Measurements from ENCODE around the gene PSME3. TPM values are rescaled to one million over a fixed set of nuclear protein-coding genes. Genes with fewer than 3 reads are reported as not detected.

The PSME3 gene
- total and polyA plus RNA-seq, 2 experiments from 2014 or later, result 104 to 170 TPM

GRCh38 chr17:42795465-42795864, 37.7 kb upstream of the PSME3 start:
- Histone ChIP-seq H3K9me3 (ENCODE audit: low read depth) (no peaks in the 10 kb centered on the region), H3K27ac (no peak overlapping the region), H3F3A (ENCODE audit: insufficient read depth) (0 out of 2 replicates have a peak, but pooled peaks cover 7% of the 10 kb centered on the region), H3K79me2 (ENCODE audit: insufficient read depth) (peaks cover 20% of the 10 kb centered on the region), H3K4me2 (ENCODE audit: unreplicated experiment) (no peak overlapping the region), H3K9me2 (ENCODE audit: insufficient read depth) (no peaks in the 10 kb centered on the region), H3K4me1 (ENCODE audit: insufficient read depth) (peaks cover 13% of the 10 kb centered on the region; the same call in 1 of the 2 replicates), H3K27me3 (replicated peaks; ENCODE audit: insufficient read depth) (no peaks in the 10 kb centered on the region), H3K9ac (no peak overlapping the region), H3K4me3 (no peak overlapping the region), H3K36me3 (ENCODE audit: low read depth) (no peaks in the 10 kb centered on the region), H2AFZ (no peak overlapping the region), H4K20me1 (ENCODE audit: insufficient read depth) (no peaks in the 10 kb centered on the region)
- in situ Hi-C loops (cut with MboI), result no loop called here
- 87 to 90% methylated on average over 10 of the region's 10 CpGs for WGBS, 2 experiments (ENCODE audit: low coverage in 1 of 2, low lambda C conversion rate in 2 of 2, missing lambda C conversion rate in 2 of 2)
- DNase-seq, result no peak
- TF ChIP-seq EZH2phosphoT487 (IDR thresholded peaks at IDR 0.05; ENCODE audit: insufficient read depth, low read depth) (no peak), EZH2 (IDR thresholded peaks at IDR 0.05; ENCODE audit: insufficient read depth, poor library complexity, severe bottlenecking) (no peak)

- no peak overlapping the region for H2AFZ ChIP-seq
- peaks cover 20% of the 10 kb centered on the region for H3K79me2 ChIP-seq (ENCODE audit: insufficient read depth)
- no peak overlapping the region for H3K4me3 ChIP-seq
- no peaks in the 10 kb centered on the region for H3K9me2 ChIP-seq (ENCODE audit: insufficient read depth)
- H3F3A ChIP-seq (ENCODE audit: insufficient read depth), result 0 out of 2 replicates have a peak, but pooled peaks cover 7% of the 10 kb centered on the region
- TF ChIP-seq EZH2phosphoT487 (IDR thresholded peaks at IDR 0.05; ENCODE audit: insufficient read depth, low read depth) (no peak), EZH2 (IDR thresholded peaks at IDR 0.05; ENCODE audit: insufficient read depth, poor library complexity, severe bottlenecking) (no peak)
- peaks cover 13% of the 10 kb centered on the region; the same call in 1 of the 2 replicates for H3K4me1 ChIP-seq (ENCODE audit: insufficient read depth)
- in situ Hi-C loops (cut with MboI), result no loop called here
- no peak overlapping the region for H3K4me2 ChIP-seq (ENCODE audit: unreplicated experiment)
- no peaks in the 10 kb centered on the region for H3K36me3 ChIP-seq (ENCODE audit: low read depth)
- H3K9me3 ChIP-seq (ENCODE audit: low read depth), result no peaks in the 10 kb centered on the region
- H3K27ac ChIP-seq, result no peak overlapping the region
- 93% methylated on average over 15 to 18 of the region's 18 CpGs for WGBS, 2 experiments (ENCODE audit: low coverage in 1 of 2, low lambda C conversion rate in 2 of 2, missing lambda C conversion rate in 2 of 2)
- DNase-seq, result no peak
- H3K27me3 ChIP-seq (replicated peaks; ENCODE audit: insufficient read depth), result no peaks in the 10 kb centered on the region
- H3K9ac ChIP-seq, result no peak overlapping the region
- H4K20me1 ChIP-seq (ENCODE audit: insufficient read depth), result no peaks in the 10 kb centered on the region
These were observed 37.0 kb upstream of the PSME3 start for GRCh38 chr17:42796066-42796758.

GRCh38 chr17:42797067-42798007, 35.9 kb upstream of the PSME3 start:
- WGBS, 2 experiments (ENCODE audit: low coverage in 1 of 2, low lambda C conversion rate in 2 of 2, missing lambda C conversion rate in 2 of 2), result 80 to 81% methylated on average over 10 of the region's 10 CpGs
- TF ChIP-seq EZH2phosphoT487 (IDR thresholded peaks at IDR 0.05; ENCODE audit: insufficient read depth, low read depth) (no peak), EZH2 (IDR thresholded peaks at IDR 0.05; ENCODE audit: insufficient read depth, poor library complexity, severe bottlenecking) (no peak)
- H3K27ac ChIP-seq, result peak overlapping the region; percentile 49; the same call in 1 of the 2 replicates

GRCh38 chr17:42798011-42798382, 35.2 kb upstream of the PSME3 start:
- in situ Hi-C loops (cut with MboI), result no loop called here
- peaks cover 13% of the 10 kb centered on the region; the same call in 1 of the 2 replicates for H3K4me1 ChIP-seq (ENCODE audit: insufficient read depth)
- peak overlapping the region; percentile 97 for H3K4me3 ChIP-seq
- DNase-seq, result no peak
- no peaks in the 10 kb centered on the region for H4K20me1 ChIP-seq (ENCODE audit: insufficient read depth)
- H3K27ac ChIP-seq, result peak overlapping the region; percentile 49
- H3K4me2 ChIP-seq (ENCODE audit: unreplicated experiment), result peak overlapping the region; percentile 93
- H3K79me2 ChIP-seq (ENCODE audit: insufficient read depth), result peaks cover 20% of the 10 kb centered on the region
- no peaks in the 10 kb centered on the region for H3K36me3 ChIP-seq (ENCODE audit: low read depth)
- H2AFZ ChIP-seq, result peak overlapping the region; percentile 85
- no peaks in the 10 kb centered on the region for H3K9me2 ChIP-seq (ENCODE audit: insufficient read depth)
- no peak for TF ChIP-seq EZH2 (IDR thresholded peaks at IDR 0.05; ENCODE audit: insufficient read depth, poor library complexity, severe bottlenecking)
- TF ChIP-seq EZH2phosphoT487 (IDR thresholded peaks at IDR 0.05; ENCODE audit: insufficient read depth, low read depth), result no peak
- WGBS, 2 experiments (ENCODE audit: low coverage in 1 of 2, low lambda C conversion rate in 2 of 2, missing lambda C conversion rate in 2 of 2), result 24% methylated on average over 10 of the region's 10 CpGs
- H3K9me3 ChIP-seq (ENCODE audit: low read depth), result no peaks in the 10 kb centered on the region
- H3F3A ChIP-seq (ENCODE audit: insufficient read depth), result 0 out of 2 replicates have a peak, but pooled peaks cover under 1% of the 10 kb centered on the region
- peak overlapping the region; percentile 88 for H3K9ac ChIP-seq
- no peaks in the 10 kb centered on the region for H3K27me3 ChIP-seq (replicated peaks; ENCODE audit: insufficient read depth)

More at GRCh38 chr17:42797067-42798007, 35.9 kb upstream of the PSME3 start:
- H3F3A ChIP-seq (ENCODE audit: insufficient read depth), result 0 out of 2 replicates have a peak, but pooled peaks cover 7% of the 10 kb centered on the region
- peak overlapping the region; percentile 88 for H3K9ac ChIP-seq
- no peaks in the 10 kb centered on the region for H3K9me3 ChIP-seq (ENCODE audit: low read depth)
- H3K4me1 ChIP-seq (ENCODE audit: insufficient read depth), result peaks cover 13% of the 10 kb centered on the region; the same call in 1 of the 2 replicates
- H3K27me3 ChIP-seq (replicated peaks; ENCODE audit: insufficient read depth), result no peaks in the 10 kb centered on the region
- peak overlapping the region; percentile 85 for H2AFZ ChIP-seq
- no peaks in the 10 kb centered on the region for H3K36me3 ChIP-seq (ENCODE audit: low read depth)
- peak overlapping the region; percentile 97 for H3K4me3 ChIP-seq
- peak; percentile 29 for DNase-seq
- H3K4me2 ChIP-seq (ENCODE audit: unreplicated experiment), result peak overlapping the region; percentile 93
- H4K20me1 ChIP-seq (ENCODE audit: insufficient read depth), result no peaks in the 10 kb centered on the region
- peaks cover 20% of the 10 kb centered on the region for H3K79me2 ChIP-seq (ENCODE audit: insufficient read depth)
- H3K9me2 ChIP-seq (ENCODE audit: insufficient read depth), result no peaks in the 10 kb centered on the region
- in situ Hi-C loops (cut with MboI), result no loop called here

All from GM23248 (cell line).